Measurements from ENCODE around the gene CLPX. TPM values are rescaled to one million over a fixed set of nuclear protein-coding genes. Genes with fewer than 3 reads are reported as not detected.

Gene CLPX
- total RNA-seq, 2 donors from 2014 or later, result 41.8 to 62.0 TPM

DNA sequence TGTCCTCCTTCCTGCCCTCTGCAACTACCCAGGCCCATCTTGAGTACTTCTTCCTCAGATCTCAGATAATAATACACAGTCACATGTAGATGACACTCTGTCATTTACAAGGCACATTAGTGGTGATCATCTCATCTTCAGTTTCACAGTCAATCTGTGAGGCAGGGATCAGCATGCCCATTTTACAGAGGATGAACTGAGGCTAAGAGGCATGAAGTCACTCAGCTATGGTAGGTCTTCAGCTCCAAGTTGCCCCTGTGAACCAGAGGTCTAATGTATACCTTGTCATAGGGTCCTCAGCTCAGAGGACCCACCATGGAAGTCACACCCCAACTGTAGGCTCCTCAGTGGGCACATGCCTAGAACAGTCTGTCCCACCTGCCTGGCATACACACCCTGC, 30.4 kb upstream of the CLPX start:
- no peak for DNase-seq
- no peak for TF ChIP-seq CTCF (IDR thresholded peaks at IDR 0.05)
- intact Hi-C loops (cut with DNase I), result no loop called here

DNA sequence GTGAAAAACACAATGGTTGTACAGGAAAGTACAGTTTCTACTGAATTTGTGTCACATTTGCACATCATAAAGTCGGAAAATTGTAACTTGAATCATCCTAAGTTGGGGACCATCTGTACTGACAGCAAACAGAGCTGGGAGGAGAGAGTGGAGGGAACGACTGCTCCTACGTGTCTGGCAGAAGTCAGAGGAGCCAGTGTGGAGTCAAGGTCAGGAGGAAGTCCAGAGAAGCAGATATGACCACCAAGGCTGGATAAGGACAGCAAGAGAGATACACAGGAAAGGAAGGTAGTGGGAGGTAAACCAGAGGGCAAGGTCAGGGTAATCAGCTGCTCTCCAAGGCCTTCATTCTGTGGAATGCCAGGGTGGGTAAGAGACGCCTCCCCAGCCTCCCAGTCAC, 28.9 kb upstream of the CLPX start:
- Histone ChIP-seq H3K4me1 (no peaks in the 10 kb centered on the region), H3K27me3 (no peaks in the 10 kb centered on the region), H3K9ac (ENCODE audit: low read depth in 2 of 2, low read length in 2 of 2) (no peak overlapping the region), H3K27ac (no peak overlapping the region), H3K9me3 (no peaks in the 10 kb centered on the region), H3K4me3 (no peak overlapping the region), H3K36me3 (no peaks in the 10 kb centered on the region)
- no peak for TF ChIP-seq CTCF (IDR thresholded peaks at IDR 0.05)
- intact Hi-C loops (cut with DNase I), result no loop called here
- DNase-seq, result no peak

More for the DNA sequence above, 30.4 kb upstream of the CLPX start:
- Histone ChIP-seq H3K36me3 (no peaks in the 10 kb centered on the region), H3K9me3 (no peaks in the 10 kb centered on the region), H3K27ac (no peak overlapping the region), H3K4me1 (no peaks in the 10 kb centered on the region), H3K27me3 (no peaks in the 10 kb centered on the region), H3K9ac (ENCODE audit: low read depth in 2 of 2, low read length in 2 of 2) (no peak overlapping the region), H3K4me3 (no peak overlapping the region)

- Histone ChIP-seq H3K4me1 (no peaks in the 10 kb centered on the region), H3K9me3 (no peaks in the 10 kb centered on the region), H3K27ac (no peak overlapping the region), H3K9ac (ENCODE audit: low read depth in 2 of 2, low read length in 2 of 2) (no peak overlapping the region), H3K4me3 (no peak overlapping the region), H3K27me3 (no peaks in the 10 kb centered on the region), H3K36me3 (no peaks in the 10 kb centered on the region)
- no peak for TF ChIP-seq CTCF (IDR thresholded peaks at IDR 0.05)
- DNase-seq, result no peak
- intact Hi-C loops (cut with DNase I), result no loop called here
Observed at GRCh38 chr15:65213241-65213640, 28.1 kb upstream of the CLPX start.

DNA sequence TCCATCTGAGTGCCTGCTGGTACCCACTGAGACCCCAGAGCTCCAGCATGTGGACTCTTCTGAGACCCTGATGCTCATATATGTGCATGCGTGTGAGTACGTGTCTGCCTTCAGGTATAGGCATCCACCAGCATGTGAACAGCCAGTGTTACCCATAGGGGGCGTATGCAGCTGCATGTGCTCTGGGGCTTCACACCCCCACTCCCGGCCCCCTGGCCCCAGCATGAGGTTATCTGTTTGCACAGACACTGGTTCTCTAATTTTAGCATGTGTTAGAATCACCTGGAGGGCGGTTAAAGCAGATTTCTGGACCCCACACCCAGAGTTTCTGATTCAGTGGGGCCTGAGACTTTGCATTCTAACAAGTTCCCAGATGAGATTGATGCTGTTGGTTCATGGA, 27.0 kb upstream of the CLPX start:
- no peaks in the 10 kb centered on the region for H3K36me3 ChIP-seq
- peak; percentile 28 for TF ChIP-seq CTCF (IDR thresholded peaks at IDR 0.05)
- no peaks in the 10 kb centered on the region for H3K27me3 ChIP-seq
- no peak overlapping the region for H3K9ac ChIP-seq (ENCODE audit: low read depth in 2 of 2, low read length in 2 of 2)
- intact Hi-C loops (cut with DNase I), result no loop called here
- H3K4me1 ChIP-seq, result no peaks in the 10 kb centered on the region
- no peaks in the 10 kb centered on the region for H3K9me3 ChIP-seq
- H3K4me3 ChIP-seq, result no peak overlapping the region
- H3K27ac ChIP-seq, result no peak overlapping the region
- DNase-seq, result no peak

DNA sequence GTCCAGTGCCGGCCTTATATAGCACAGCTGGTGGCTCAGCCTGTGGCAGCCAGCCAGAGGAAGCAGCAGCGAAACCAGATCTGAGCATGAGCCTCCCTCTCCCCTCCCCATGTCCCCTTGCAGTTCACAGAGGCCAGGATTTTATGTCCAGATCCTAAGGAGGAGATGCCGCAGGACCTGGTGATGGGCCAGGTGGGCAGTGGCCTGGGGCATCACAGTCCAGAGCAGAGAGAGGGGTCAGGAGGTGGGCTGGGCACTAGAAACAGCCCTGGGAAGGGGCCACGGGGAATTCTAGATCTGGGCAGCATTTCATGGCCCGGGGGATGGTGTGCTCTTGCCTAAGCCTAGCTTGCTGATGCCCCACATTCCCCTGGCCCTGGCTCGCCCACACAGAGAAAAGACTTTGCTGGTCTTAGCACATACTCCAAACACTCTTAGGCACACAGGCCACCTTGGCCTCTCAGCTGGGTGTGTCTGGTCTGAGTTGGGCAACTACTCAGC, 26.4 kb upstream of the CLPX start:
- Histone ChIP-seq H3K27me3 (no peaks in the 10 kb centered on the region), H3K27ac (no peak overlapping the region), H3K9ac (ENCODE audit: low read depth in 2 of 2, low read length in 2 of 2) (no peak overlapping the region), H3K4me3 (no peak overlapping the region), H3K9me3 (no peaks in the 10 kb centered on the region), H3K36me3 (no peaks in the 10 kb centered on the region), H3K4me1 (no peaks in the 10 kb centered on the region)
- TF ChIP-seq CTCF (IDR thresholded peaks at IDR 0.05), result no peak
- intact Hi-C loops (cut with DNase I), result no loop called here
- DNase-seq, result peak; percentile 25

All from colonic mucosa (tissue), 4 donors.